HFF-Myc (cell line): ENCODE results near the gene MEGF11.

Experiments used
- DNase-seq: peaks from one replicate; pipeline ENCODE4 v3.0.0-alpha.2; 2011; ENCODE audit warnings: low read depth; ENCODE audit errors: extremely low read depth
- H3K4me3 ChIP-seq: replicated peaks from 2 replicates; pipeline ENCODE4 v1.5.1; 2011; ENCODE audit warnings: low read depth, mild to moderate bottlenecking, control low read depth, low read length
- CTCF ChIP-seq: IDR thresholded peaks from 2 replicates; pipeline ENCODE4 v1.5.1; 2012; ENCODE audit warnings: mild to moderate bottlenecking, low read depth, low read length, control low read depth; ENCODE audit errors: missing control alignments

MEGF11 gene

DNA sequence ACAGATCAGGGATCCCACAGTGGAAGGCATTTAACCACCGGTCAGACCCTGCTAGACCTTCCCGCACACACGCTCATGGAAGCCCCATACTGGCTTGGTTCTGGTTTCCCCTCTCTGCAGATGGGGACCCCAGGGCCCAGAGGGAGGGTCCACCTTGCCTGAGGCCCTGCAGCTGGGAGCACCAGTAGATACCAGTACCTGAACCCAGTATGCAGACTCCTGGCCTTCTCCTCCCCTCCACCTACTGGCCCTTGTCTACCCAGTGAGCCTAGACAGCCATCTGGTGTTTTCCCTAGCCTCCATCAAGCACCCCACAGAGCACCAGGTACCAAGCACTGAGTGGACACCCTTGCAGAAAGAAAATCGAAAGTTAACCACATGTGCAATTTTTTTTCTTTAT, 65.1 kb downstream of the MEGF11 start:
- no peak for DNase-seq
- TF ChIP-seq CTCF, result no peak

GRCh38 chr15:66187271-66187670, 66.3 kb downstream of the MEGF11 start:
- no peak for TF ChIP-seq CTCF
- no peak for DNase-seq
- H3K4me3 ChIP-seq, result no peak overlapping the region

More for the DNA sequence above, 65.1 kb downstream of the MEGF11 start:
- no peak overlapping the region for H3K4me3 ChIP-seq

GRCh38 chr15:66186049-66186825, 67.3 kb downstream of the MEGF11 start:
- no peak for DNase-seq
- no peak for TF ChIP-seq CTCF
- H3K4me3 ChIP-seq, result no peak overlapping the region

DNA sequence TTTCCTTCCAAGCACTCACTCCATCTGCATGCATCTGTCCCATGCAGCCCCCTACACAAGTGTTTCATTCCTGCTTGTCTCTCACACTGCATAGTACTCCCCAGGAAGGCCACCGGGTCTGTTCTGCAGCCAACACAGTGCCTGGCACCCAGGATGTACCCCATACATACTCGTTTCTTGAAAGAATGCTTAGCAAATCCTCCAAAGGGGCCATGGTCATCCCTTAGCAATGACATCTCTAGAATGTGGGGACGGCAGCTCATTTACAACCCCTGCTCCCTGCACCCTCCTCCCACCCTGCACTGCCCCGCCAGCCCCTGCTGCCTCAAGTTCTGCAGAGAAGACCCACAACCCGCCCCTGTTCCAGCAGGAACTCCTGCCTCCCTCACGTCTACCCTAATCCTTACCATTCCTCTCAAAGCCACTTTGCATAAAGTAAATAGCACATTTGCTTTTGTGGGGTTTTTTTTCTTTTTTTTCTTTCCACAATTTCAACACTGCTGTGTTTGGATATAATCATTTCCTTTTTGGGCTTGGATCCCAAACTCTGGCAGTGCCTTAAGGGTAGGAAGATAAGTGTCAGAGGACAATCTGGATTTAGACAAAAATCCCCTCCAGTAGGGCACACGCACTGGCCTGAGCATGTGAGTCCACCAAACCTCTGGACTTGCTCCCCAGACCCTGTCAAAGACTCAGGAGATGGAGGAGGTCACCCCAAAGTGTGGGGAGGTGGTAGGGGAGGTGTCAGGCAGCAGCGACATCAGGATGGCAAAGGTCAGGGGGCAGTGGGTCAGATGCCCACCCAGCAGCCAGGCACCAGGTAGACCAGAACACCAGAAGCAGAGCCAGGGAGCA, 68.4 kb downstream of the MEGF11 start:
- no peak for TF ChIP-seq CTCF

GRCh38 chr15:66184492-66184891, 69.1 kb downstream of the MEGF11 start:
- no peak overlapping the region for H3K4me3 ChIP-seq
- no peak for TF ChIP-seq CTCF
- no peak for DNase-seq

More for the DNA sequence above, 68.4 kb downstream of the MEGF11 start:
- no peak overlapping the region for H3K4me3 ChIP-seq
- no peak for DNase-seq

DNA sequence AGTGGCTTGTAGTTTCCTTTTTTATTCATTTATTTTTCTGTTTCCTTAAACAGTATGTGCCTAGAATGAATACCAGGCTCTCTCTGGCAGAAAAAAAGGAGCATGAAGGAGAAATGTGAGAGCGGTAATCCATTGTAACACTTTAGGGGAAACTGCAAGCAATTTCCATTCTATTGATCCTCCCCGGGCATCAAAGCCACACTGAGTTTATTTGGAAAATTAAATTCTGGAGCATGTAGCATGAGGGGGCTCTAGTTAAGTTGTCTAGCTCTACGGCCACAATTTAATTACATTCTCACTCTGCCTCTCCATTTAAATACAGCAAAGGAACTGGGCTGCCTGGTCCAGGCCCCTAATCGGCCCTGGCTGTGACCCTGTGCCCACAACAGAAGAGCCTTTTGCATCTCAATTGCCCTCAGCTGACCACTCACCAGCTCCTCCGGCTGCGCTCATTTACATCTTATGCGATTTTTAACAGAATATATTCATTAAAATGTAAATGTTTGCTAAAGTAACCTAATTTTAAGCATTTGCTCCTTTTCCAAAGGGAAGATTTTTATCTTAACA, 72.9 kb downstream of the MEGF11 start:
- H3K4me3 ChIP-seq, result no peak overlapping the region
- TF ChIP-seq CTCF, result no peak
- DNase-seq, result no peak
